ENCODE results near the gene GTF2A1L.

DNA sequence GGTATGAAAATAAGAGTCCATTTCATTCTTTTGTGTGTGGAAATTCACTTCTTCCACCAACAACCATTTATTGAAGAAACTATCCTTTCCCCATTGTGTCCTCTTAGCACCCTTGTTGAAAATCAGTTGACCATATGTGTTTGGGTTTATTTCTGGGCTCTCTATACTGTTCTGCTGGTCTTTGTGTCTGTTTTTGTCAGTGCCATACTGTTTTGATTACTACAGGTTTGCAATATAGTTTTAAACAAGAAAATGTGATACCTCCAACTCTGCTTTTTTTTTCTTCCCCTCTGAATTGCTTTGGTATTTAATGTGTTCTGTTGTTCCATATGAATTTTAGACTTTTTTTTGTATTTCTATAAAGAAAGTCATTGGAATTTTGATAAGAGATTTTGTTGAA is 8.4 kb downstream of the GTF2A1L start:
- TF ChIP-seq, protein P1, sequence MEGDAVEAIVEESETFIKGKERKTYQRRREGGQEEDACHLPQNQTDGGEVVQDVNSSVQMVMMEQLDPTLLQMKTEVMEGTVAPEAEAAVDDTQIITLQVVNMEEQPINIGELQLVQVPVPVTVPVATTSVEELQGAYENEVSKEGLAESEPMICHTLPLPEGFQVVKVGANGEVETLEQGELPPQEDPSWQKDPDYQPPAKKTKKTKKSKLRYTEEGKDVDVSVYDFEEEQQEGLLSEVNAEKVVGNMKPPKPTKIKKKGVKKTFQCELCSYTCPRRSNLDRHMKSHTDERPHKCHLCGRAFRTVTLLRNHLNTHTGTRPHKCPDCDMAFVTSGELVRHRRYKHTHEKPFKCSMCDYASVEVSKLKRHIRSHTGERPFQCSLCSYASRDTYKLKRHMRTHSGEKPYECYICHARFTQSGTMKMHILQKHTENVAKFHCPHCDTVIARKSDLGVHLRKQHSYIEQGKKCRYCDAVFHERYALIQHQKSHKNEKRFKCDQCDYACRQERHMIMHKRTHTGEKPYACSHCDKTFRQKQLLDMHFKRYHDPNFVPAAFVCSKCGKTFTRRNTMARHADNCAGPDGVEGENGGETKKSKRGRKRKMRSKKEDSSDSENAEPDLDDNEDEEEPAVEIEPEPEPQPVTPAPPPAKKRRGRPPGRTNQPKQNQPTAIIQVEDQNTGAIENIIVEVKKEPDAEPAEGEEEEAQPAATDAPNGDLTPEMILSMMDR (IDR thresholded peaks at IDR 0.05; ENCODE audit: insufficient read depth, low read depth, low read length), result no peak
- TF ChIP-seq EZH2 (IDR thresholded peaks at IDR 0.05; ENCODE audit: insufficient read depth, low read length), result no peak
